Tibial nerve (tissue), 4 donors: ENCODE results near the gene SLC39A6. TPM values are rescaled to one million over a fixed set of nuclear protein-coding genes. Genes with fewer than 3 reads are reported as not detected.
"Not testable (repeated sequence)": the region's sequence is repeated elsewhere in the genome, so short reads cannot be mapped to it uniquely, and the experiment has no call there.

Source experiments
- DNase-seq, 2 donors: peaks; one replicate each; pipeline ENCODE4 v3.0.0-alpha.2; 2019; ENCODE audit warnings: low spot score in 2 of 2
- H3K27ac ChIP-seq, 4 donors: fragments of 200-600 bp; sonication (generic) in 3 of 4; one replicate each; pipeline ENCODE4 v1.5.1; 2017 to 2019; ENCODE audit warnings: mild to moderate bottlenecking in 1 of 4
- H3K27me3 ChIP-seq, 2 donors: fragments of 200-600 bp; sonication (generic) in 1 of 2; one replicate each; pipeline versions ENCODE4 v1.5.1 to v1.6.0; 2017 to 2019
- H3K36me3 ChIP-seq, 3 donors: fragments of 200-600 bp; sonication (generic); one replicate each; pipeline ENCODE4 v1.5.1; 2018 to 2019
- H3K4me1 ChIP-seq, 4 donors: fragments of 200-600 bp; sonication (generic) in 3 of 4; one replicate each; pipeline ENCODE4 v1.5.1; 2017 to 2019
- H3K4me3 ChIP-seq, 4 donors: fragments of 200-600 bp; sonication (generic) in 3 of 4; one replicate each; pipeline ENCODE4 v1.5.1; 2017 to 2019; ENCODE audit warnings: mild to moderate bottlenecking in 1 of 4, moderate library complexity in 1 of 4
- H3K9me3 ChIP-seq, 4 donors: fragments of 200-600 bp; sonication (generic) in 3 of 4; one replicate each; pipeline ENCODE4 v1.5.1; 2017 to 2019
- EP300 ChIP-seq, 2 donors: sonication (generic); formaldehyde crosslinking; IDR thresholded peaks; one replicate each; pipeline ENCODE4 v1.6.1; 2017; ENCODE audit warnings: antibody characterized with exemption in 2 of 2, mild to moderate bottlenecking in 1 of 2
- POLR2A ChIP-seq, 2 donors: fragments of 450-650 bp; IDR thresholded peaks; one replicate each; pipeline ENCODE4 v1.6.1; 2017; ENCODE audit warnings: antibody characterized with exemption in 2 of 2, mild to moderate bottlenecking in 2 of 2, moderate library complexity in 2 of 2
- WGBS, 2 donors: methylation state at CpG; one replicate each; pipeline ENCODE4 v1.1.5; 2018; 5-methylcytosine and 5-hydroxymethylcytosine counted together
- total RNA-seq, 4 donors: library from RNA; depleted of rRNA; stranded (reverse); fragments of >200 nt; gene quantifications; one replicate each; pipeline ENCODE4 v1.1.0, GENCODE V29; 2016
- TF ChIP-seq, protein P1 (sequence below), 5 experiments: fragments of 200-600 bp in 3 of 5; fragments of 450-650 bp in 2 of 5; sonication (generic) in 3 of 5; IDR thresholded peaks; one replicate each; pipeline ENCODE4 v1.5.1; 2016 to 2019; ENCODE audit warnings: antibody characterized with exemption in 5 of 5, mild to moderate bottlenecking in 3 of 5, moderate library complexity in 2 of 5

SLC39A6 gene
- total RNA-seq, 4 donors from 2014 or later: 43.3 to 53.3 (median 44.0) TPM

DNA sequence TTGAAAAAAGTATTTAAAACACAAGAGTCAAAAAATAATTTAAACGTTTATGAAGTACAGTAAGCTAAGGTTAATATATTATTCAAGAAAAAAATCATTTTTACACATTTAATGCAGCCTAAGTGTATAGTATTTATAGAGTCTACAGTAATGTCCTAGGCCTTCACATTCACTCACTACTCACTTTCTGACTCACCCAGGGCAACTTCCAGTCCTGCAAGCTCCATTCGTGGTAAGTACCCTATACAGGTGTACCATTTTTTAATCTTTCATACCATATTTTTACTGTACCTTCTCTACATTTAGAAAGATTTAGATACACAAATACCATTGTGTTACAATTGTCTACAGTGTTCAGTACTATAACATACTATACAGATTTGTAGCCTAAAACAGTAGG lies 40.9 kb downstream of the SLC39A6 start:
- Histone ChIP-seq H3K4me3 (no peak overlapping the region), H3K9me3 (peaks cover 0 to 3% (median 0%) of the 10 kb centered on the region in 4 donors), H3K4me1 (no peaks in the 10 kb centered on the region), H3K27ac (no peak overlapping the region), H3K36me3 (no peaks in the 10 kb centered on the region), H3K27me3 (peaks cover 0 to 4% of the 10 kb centered on the region in 2 donors)
- WGBS, 2 donors: 85 to 89% methylated on average over 2 of the region's 2 CpGs
- TF ChIP-seq EP300 (IDR thresholded peaks at IDR 0.05) (no peak), POLR2A (IDR thresholded peaks at IDR 0.05) (no peak)
- TF ChIP-seq, protein P1, sequence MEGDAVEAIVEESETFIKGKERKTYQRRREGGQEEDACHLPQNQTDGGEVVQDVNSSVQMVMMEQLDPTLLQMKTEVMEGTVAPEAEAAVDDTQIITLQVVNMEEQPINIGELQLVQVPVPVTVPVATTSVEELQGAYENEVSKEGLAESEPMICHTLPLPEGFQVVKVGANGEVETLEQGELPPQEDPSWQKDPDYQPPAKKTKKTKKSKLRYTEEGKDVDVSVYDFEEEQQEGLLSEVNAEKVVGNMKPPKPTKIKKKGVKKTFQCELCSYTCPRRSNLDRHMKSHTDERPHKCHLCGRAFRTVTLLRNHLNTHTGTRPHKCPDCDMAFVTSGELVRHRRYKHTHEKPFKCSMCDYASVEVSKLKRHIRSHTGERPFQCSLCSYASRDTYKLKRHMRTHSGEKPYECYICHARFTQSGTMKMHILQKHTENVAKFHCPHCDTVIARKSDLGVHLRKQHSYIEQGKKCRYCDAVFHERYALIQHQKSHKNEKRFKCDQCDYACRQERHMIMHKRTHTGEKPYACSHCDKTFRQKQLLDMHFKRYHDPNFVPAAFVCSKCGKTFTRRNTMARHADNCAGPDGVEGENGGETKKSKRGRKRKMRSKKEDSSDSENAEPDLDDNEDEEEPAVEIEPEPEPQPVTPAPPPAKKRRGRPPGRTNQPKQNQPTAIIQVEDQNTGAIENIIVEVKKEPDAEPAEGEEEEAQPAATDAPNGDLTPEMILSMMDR (IDR thresholded peaks at IDR 0.05): no peak
- DNase-seq: no peak

DNA sequence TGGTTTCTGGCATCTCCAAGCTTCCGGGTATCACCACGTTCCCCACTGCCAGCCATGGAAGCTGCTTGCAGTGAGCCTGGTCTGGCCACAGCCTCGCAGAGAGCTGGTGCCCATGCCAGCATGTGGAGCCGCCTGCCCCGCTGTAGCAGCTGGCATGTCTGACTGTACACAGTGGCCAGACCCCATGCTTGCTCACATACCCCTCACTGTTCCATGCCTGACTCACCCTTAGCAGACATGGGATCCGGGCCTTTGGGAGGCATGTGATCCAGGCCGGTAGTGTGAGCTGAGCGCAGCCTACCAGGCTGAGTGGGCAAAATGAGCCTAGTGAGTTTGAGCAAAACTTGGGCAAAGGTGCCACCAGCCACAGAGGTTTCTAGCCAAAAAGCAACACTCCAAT lies 43.0 kb downstream of the SLC39A6 start:
- no peak overlapping the region for H3K27ac ChIP-seq
- H3K9me3 ChIP-seq: peaks cover 0 to 8% (median 0%) of the 10 kb centered on the region in 4 donors
- H3K4me3 ChIP-seq: no peak overlapping the region
- H3K27me3 ChIP-seq: peaks cover 0 to 4% of the 10 kb centered on the region in 2 donors
- 83 to 97% methylated on average over 6 to 8 of the region's 8 CpGs for WGBS, 2 donors
- no peaks in the 10 kb centered on the region for H3K36me3 ChIP-seq
- TF ChIP-seq EP300 (IDR thresholded peaks at IDR 0.05) (no peak), POLR2A (IDR thresholded peaks at IDR 0.05) (no peak)
- TF ChIP-seq, protein P1 (IDR thresholded peaks at IDR 0.05): no peak
- H3K4me1 ChIP-seq: no peaks in the 10 kb centered on the region
- no peak for DNase-seq

DNA sequence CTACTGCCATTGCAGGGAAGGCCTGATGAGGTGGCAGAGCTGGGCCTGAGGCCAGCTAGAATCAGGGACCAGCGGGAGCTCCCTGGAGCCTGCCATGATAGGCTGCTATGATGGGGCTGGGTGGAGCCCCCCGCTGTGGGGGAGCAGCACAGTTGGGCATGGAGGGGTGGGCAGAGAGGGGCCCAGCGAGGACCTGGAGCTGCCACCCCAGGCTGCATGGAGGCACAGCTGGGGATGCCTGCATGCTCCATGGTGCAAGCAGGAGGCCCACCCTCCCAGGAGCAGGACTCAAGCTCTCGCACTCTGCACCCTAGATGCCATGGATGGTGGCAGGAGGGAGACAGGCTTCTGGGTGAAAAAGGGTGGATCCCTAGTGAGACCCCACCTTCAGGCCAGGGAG lies 43.9 kb downstream of the SLC39A6 start:
- TF ChIP-seq POLR2A (IDR thresholded peaks at IDR 0.05) (no peak), EP300 (IDR thresholded peaks at IDR 0.05) (no peak)
- TF ChIP-seq, protein P1 (IDR thresholded peaks at IDR 0.05): no peak
- H3K27ac ChIP-seq: no peak overlapping the region
- H3K36me3 ChIP-seq: no peaks in the 10 kb centered on the region
- H3K9me3 ChIP-seq: peaks cover 0 to 13% (median 2%) of the 10 kb centered on the region in 4 donors
- WGBS, 2 donors: 50 to 77% methylated on average over 2 of the region's 4 CpGs
- peaks cover 0 to 4% of the 10 kb centered on the region in 2 donors for H3K27me3 ChIP-seq
- no peak overlapping the region for H3K4me3 ChIP-seq
- DNase-seq: no peak
- no peaks in the 10 kb centered on the region for H3K4me1 ChIP-seq

DNA sequence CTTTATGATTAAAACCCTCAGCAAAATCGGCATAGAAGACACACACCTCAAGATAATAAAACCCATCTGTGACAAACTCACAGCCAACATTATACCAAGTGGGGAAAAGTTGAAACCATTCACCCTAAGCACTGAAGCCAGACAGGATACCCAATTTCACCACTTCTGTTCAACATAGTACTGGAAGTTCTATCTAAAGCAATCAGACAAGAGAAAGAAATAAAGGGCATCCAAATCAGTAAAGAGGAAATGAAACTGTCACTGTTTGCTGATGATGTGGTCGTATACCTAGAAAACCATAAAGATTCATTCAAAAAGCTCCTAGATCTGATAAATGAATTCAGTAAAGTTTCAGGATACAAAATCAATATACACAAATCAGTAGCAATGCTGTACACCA lies 45.4 kb downstream of the SLC39A6 start:
- DNase-seq: no peak
- TF ChIP-seq POLR2A (IDR thresholded peaks at IDR 0.05) (no peak), EP300 (IDR thresholded peaks at IDR 0.05) (no peak)
- TF ChIP-seq, protein P1 (IDR thresholded peaks at IDR 0.05): no peak
- 66 to 69% methylated on average over 2 of the region's 2 CpGs for WGBS, 2 donors

DNA sequence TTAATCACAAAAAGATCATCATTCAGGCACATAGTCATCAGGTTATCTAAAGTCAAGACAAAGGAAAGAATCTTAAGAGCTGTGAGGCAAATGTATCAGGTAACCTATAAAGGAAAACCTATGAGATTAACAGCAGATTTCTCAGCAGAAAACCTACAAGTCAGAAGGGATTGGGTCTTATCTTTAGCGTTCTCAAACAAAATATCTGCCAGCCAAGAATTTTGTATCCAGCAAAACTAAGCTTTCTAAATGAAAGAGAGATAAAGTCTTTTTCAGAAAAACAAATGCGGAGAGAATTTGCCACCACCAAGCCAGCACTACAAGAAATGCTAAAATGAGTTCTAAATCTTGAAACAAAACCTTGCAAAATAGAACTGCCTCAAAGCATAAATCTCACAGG lies 48.0 kb downstream of the SLC39A6 start:
- not testable (repeated sequence) for DNase-seq
- peaks cover 0 to 23% (median 2%) of the 10 kb centered on the region in 4 donors for H3K9me3 ChIP-seq
- 87 to 89% methylated on average over 2 of the region's 2 CpGs for WGBS, 2 donors

More for the DNA sequence above, 45.4 kb downstream of the SLC39A6 start:
- Histone ChIP-seq H3K4me1 (no peaks in the 10 kb centered on the region), H3K27me3 (peaks cover 0 to 4% of the 10 kb centered on the region in 2 donors), H3K27ac (no peak overlapping the region), H3K4me3 (no peak overlapping the region), H3K9me3 (peaks cover 0 to 23% (median 2%) of the 10 kb centered on the region in 4 donors), H3K36me3 (no peaks in the 10 kb centered on the region)

More for the DNA sequence above, 48.0 kb downstream of the SLC39A6 start:
- H3K36me3 ChIP-seq, H3K4me3 ChIP-seq, H3K27ac ChIP-seq, H3K27me3 ChIP-seq, H3K4me1 ChIP-seq: not testable (repeated sequence)
